Measurements from ENCODE around the gene ZNF438. TPM values are rescaled to one million over a fixed set of nuclear protein-coding genes. Genes with fewer than 3 reads are reported as not detected.
"Not testable (repeated sequence)": the region's sequence is repeated elsewhere in the genome, so short reads cannot be mapped to it uniquely, and the experiment has no call there.

Gene ZNF438
- polyA plus RNA-seq, 3 donors, result 5.4 to 11.1 (median 9.3) TPM

DNA sequence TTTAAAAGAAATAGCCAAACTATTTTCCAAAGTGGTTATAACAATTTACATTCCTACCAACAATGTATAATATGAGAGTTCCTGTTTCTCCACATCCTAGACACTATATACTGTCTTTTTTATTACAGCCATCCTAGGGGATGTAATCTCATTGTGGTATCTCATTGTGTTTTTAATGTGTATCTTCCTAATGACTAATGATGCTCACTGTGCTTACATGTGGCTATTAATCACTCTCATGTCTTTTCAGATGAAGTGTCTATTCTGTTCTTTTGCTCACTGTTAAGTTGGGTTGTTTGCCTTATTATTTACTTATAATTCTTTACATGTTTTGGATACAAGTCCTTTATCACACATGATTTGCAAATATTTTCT lies 71.8 kb downstream of the ZNF438 start:
- Mint-ChIP-seq H3K27ac (no peak overlapping the region), H3K4me1 (peaks cover 12% of the 10 kb centered on the region), H3K9me3 (peaks cover 0 to 11% (median 4%) of the 10 kb centered on the region in 7 donors), H3K4me3 (no peak overlapping the region), H3K36me3 (peaks cover 39 to 44% of the 10 kb centered on the region in 2 donors), H3K27me3 (ENCODE audit: low read depth in 3 of 3) (no peaks in the 10 kb centered on the region)
- Histone ChIP-seq H4K20me1 (ENCODE audit: insufficient read depth, low read length) (no peaks in the 10 kb centered on the region), H3K9ac (ENCODE audit: insufficient read depth, low read length, poor library complexity, severe bottlenecking) (no peak overlapping the region), H3K9me3 (replicated peaks in 1 of 2; ENCODE audit: control insufficient read depth in 1 of 2, insufficient read depth in 1 of 2, low read length in 2 of 2) (peaks cover 0 to 4% of the 10 kb centered on the region in 2 donors), H2AFZ (ENCODE audit: insufficient read depth, low read depth, low read length, poor library complexity, severe bottlenecking) (no peak overlapping the region), H3K4me3 (replicated peaks in 1 of 3; ENCODE audit: low read depth in 2 of 3, low read length in 3 of 3) (no peak overlapping the region), H3K36me3 (replicated peaks in 1 of 2; ENCODE audit: control insufficient read depth in 1 of 2, insufficient read depth in 2 of 2, low read length in 2 of 2) (peaks cover 6 to 26% of the 10 kb centered on the region in 2 donors), H3K4me1 (ENCODE audit: control insufficient read depth in 1 of 2, insufficient read depth in 2 of 2, low read length in 2 of 2) (peaks cover 7 to 10% of the 10 kb centered on the region in 2 donors), H3K4me2 (replicated peaks; ENCODE audit: extremely low read depth, low read length, poor library complexity, severe bottlenecking) (no peak overlapping the region), H3K27me3 (ENCODE audit: control insufficient read depth in 2 of 2, insufficient read depth in 2 of 2, low read length in 2 of 2) (no peaks in the 10 kb centered on the region), H3K27ac (ENCODE audit: low read depth in 1 of 2, low read length in 2 of 2) (no peak overlapping the region), H3K79me2 (ENCODE audit: insufficient read depth, low read length) (peaks cover 9% of the 10 kb centered on the region)
- intact Hi-C loops (cut with micrococcal nuclease), result no loop called here
- no peak for DNase-seq
- TF ChIP-seq, protein P1, sequence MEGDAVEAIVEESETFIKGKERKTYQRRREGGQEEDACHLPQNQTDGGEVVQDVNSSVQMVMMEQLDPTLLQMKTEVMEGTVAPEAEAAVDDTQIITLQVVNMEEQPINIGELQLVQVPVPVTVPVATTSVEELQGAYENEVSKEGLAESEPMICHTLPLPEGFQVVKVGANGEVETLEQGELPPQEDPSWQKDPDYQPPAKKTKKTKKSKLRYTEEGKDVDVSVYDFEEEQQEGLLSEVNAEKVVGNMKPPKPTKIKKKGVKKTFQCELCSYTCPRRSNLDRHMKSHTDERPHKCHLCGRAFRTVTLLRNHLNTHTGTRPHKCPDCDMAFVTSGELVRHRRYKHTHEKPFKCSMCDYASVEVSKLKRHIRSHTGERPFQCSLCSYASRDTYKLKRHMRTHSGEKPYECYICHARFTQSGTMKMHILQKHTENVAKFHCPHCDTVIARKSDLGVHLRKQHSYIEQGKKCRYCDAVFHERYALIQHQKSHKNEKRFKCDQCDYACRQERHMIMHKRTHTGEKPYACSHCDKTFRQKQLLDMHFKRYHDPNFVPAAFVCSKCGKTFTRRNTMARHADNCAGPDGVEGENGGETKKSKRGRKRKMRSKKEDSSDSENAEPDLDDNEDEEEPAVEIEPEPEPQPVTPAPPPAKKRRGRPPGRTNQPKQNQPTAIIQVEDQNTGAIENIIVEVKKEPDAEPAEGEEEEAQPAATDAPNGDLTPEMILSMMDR (IDR thresholded peaks at IDR 0.05), result no peak

GRCh38 chr10:30949218-30949617 lies 82.4 kb downstream of the ZNF438 start:
- H4K20me1 ChIP-seq (ENCODE audit: insufficient read depth, low read length); intact Hi-C loops (cut with micrococcal nuclease); H3K36me3 ChIP-seq (replicated peaks in 1 of 2; ENCODE audit: control insufficient read depth in 1 of 2, insufficient read depth in 2 of 2, low read length in 2 of 2); H3K27ac Mint-ChIP-seq; H3K4me2 ChIP-seq (replicated peaks; ENCODE audit: extremely low read depth, low read length, poor library complexity, severe bottlenecking); H3K4me1 ChIP-seq (ENCODE audit: control insufficient read depth in 1 of 2, insufficient read depth in 2 of 2, low read length in 2 of 2); H3K9me3 ChIP-seq (replicated peaks in 1 of 2; ENCODE audit: control insufficient read depth in 1 of 2, insufficient read depth in 1 of 2, low read length in 2 of 2); H3K4me3 Mint-ChIP-seq; H3K9ac ChIP-seq (ENCODE audit: insufficient read depth, low read length, poor library complexity, severe bottlenecking); H2AFZ ChIP-seq (ENCODE audit: insufficient read depth, low read depth, low read length, poor library complexity, severe bottlenecking); H3K79me2 ChIP-seq (ENCODE audit: insufficient read depth, low read length); H3K4me1 Mint-ChIP-seq; H3K27me3 ChIP-seq (ENCODE audit: control insufficient read depth in 2 of 2, insufficient read depth in 2 of 2, low read length in 2 of 2); H3K27ac ChIP-seq (ENCODE audit: low read depth in 1 of 2, low read length in 2 of 2); H3K4me3 ChIP-seq (replicated peaks in 1 of 3; ENCODE audit: low read depth in 2 of 3, low read length in 3 of 3); DNase-seq; H3K27me3 Mint-ChIP-seq (ENCODE audit: low read depth in 3 of 3): not testable (repeated sequence)
- Mint-ChIP-seq H3K36me3 (peaks cover 23 to 24% of the 10 kb centered on the region in 2 donors), H3K9me3 (peaks cover 6 to 20% (median 12%) of the 10 kb centered on the region in 7 donors)
- WGBS (ENCODE audit: insufficient coverage), result no CpG with 5 or more reads among the region's 4 CpGs
